GM19452 (cell line): ENCODE measurements around the gene METTL16.
A peak's percentile ranks its signal among the peaks of the same experiment; 100 is the strongest.
"Not testable (repeated sequence)": the region's sequence is repeated elsewhere in the genome, so short reads cannot be mapped to it uniquely, and the experiment has no call there.

Source experiments
- ATAC-seq: cut with Tn5 transposase; IDR thresholded peaks from one replicate; pipeline ENCODE4 v1.9.1; 2021; ENCODE audit not compliant: unreplicated experiment

The METTL16 gene, protein sequence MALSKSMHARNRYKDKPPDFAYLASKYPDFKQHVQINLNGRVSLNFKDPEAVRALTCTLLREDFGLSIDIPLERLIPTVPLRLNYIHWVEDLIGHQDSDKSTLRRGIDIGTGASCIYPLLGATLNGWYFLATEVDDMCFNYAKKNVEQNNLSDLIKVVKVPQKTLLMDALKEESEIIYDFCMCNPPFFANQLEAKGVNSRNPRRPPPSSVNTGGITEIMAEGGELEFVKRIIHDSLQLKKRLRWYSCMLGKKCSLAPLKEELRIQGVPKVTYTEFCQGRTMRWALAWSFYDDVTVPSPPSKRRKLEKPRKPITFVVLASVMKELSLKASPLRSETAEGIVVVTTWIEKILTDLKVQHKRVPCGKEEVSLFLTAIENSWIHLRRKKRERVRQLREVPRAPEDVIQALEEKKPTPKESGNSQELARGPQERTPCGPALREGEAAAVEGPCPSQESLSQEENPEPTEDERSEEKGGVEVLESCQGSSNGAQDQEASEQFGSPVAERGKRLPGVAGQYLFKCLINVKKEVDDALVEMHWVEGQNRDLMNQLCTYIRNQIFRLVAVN

GRCh38 chr17:2511462-2512369 is at the start of gene METTL16:
TSS of gene METTL16 (minus strand) at chr17:2511888. CDS start at chr17:2502331, 9,557 bp downstream.
- peak; percentile 93 for ATAC-seq

- ATAC-seq, result no peak
These were observed 49.0 kb upstream of the METTL16 start for GRCh38 chr17:2560658-2561057.

GRCh38 chr17:2551928-2552327 is 40.2 kb upstream of the METTL16 start:
- no peak for ATAC-seq

- no peak for ATAC-seq
These were observed 39.8 kb upstream of the METTL16 start for GRCh38 chr17:2551493-2551892.

GRCh38 chr17:2549392-2550211 is 37.9 kb upstream of the METTL16 start:
- ATAC-seq, result no peak

GRCh38 chr17:2548026-2548425 is 36.3 kb upstream of the METTL16 start:
- ATAC-seq, result not testable (repeated sequence)

DNA sequence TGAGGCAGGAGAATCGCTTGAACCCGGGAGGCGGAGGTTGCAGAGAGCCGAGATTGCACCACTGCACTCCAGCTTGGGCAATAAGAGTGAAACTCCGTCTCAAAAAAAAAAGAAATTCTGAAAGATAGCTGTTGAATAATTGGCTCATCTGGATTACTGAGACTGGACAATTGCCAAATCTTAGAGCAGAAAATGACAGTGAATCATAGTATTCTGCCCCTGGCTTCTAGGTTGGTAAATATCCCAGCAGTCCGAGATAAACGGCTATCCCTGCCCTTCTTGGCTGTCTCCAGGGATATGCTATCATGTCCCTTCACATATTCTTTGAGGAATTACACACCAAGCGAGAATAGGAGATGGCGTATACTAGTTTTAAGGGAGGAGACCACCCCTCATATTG is 35.5 kb upstream of the METTL16 start:
- ATAC-seq, result no peak

DNA sequence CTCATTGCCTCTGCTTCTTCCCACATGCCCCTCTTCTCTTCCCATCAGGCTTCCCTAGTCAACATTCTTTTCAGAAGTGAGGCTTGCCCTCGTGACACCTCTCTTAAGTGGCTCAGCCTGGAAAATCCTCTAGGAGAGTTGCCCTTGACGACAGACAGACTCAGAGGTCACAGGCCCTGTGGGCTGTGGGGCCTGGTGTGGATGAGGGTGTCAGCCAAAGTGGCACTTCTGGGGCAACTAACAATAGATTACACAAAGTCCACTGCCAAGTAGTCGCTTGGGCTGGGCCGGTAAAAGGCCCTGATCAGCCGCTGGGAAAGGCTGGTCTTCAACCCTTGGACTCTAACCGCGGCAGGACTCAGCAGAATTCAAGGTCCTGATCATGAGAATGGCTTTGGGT is 33.7 kb upstream of the METTL16 start:
- ATAC-seq, result no peak

GRCh38 chr17:2542456-2542855 is 30.8 kb upstream of the METTL16 start:
- ATAC-seq, result no peak

GRCh38 chr17:2542056-2542455 is 30.4 kb upstream of the METTL16 start:
- ATAC-seq, result no peak

GRCh38 chr17:2537579-2537978 is 25.9 kb upstream of the METTL16 start:
- ATAC-seq, result not testable (repeated sequence)

GRCh38 chr17:2532146-2532720 is 20.5 kb upstream of the METTL16 start:
- ATAC-seq, result no peak

GRCh38 chr17:2531243-2531954 is 19.7 kb upstream of the METTL16 start:
- not testable (repeated sequence) for ATAC-seq

DNA sequence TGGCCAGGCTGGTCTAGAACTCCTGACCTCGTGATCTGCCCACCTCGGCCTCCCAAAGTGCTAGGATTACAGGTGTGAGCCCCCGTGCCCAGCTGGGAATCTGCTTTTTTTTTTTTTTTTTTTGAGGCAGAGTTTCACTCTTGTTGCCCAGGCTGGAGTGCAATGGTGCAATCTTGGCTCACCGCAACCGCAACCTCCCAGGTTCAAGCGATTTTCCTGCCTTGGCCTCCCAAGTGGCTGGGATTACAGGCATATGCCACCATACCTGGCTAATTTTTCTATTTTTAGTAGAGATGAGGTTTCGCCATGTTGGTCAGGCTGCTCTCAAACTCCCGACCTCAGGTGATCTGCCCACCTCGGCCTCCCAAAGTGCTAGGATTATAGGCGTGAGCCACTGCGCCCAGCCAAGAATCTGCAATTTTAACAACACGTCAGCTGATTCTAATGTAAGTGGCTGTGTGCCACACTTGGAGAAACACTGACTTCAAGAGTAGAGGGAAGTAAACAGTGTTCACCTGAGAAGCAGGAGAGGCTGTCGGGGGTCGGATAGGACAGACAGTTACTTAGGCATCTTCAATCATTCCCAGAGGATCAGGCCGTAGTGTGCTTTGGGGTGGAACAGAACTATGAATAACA is 10.2 kb upstream of the METTL16 start:
- not testable (repeated sequence) for ATAC-seq

GRCh38 chr17:2521257-2521656 is 9.6 kb upstream of the METTL16 start:
- ATAC-seq, result no peak

- ATAC-seq, result no peak
These were observed 5.9 kb upstream of the METTL16 start for GRCh38 chr17:2517539-2517938.

DNA sequence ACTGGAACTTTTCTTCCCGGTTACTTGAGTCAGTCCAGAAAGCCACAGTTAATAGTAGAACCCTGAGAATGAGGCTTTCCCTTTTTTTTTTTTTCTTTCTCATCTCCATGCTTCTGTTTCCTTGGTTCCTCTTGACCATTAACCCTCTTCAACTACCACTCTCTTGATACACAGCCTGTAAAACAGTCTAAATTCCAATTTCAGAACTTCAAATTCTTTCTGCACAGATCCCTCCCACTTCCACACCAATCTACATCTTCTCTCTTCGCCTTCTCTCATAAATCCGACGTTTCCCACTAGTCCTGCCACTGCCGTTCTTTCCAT is 588 bp downstream of the METTL16 start:
- no peak for ATAC-seq

DNA sequence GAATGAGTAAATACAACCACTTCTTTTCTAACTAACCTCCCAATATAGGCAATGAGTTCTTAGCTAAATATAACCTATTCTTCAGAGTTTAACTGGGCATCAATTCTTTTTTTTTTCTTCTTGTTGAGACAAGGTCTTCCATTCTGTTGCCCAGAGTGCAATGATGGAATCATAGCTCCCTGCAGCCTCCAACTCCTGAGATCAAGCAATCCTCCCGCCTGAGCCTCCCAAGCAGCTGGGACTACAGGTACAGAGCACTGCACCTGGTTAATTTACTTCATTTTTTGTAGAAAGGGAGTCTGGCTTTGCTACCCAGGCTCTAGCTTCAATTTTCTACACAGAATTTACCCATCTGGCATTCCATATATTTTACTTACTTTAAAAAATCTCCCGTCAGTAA is 1.1 kb downstream of the METTL16 start:
- ATAC-seq, result no peak

DNA sequence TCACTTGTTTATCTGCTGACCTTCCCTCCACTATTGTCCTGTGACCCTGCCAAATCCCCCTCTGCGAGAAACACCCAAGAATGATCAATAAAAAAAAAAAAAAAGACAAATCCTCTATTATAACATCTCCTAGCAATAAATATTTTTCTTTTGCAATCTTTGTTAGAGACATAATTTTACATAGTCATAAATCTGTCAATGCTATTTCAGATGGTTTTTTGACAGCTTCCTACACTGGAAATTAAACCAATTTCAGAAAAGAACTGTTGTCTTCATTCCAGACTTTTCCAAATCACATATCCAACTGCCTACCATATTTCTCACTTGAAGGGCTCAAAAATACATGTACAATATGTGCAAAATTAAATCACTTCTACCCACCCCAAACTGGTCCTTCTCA is 3.7 kb downstream of the METTL16 start:
- ATAC-seq, result no peak
